GM18873 (cell line): ENCODE measurements around the gene ARHGEF7.
"Not testable (repeated sequence)": the region's sequence is repeated elsewhere in the genome, so short reads cannot be mapped to it uniquely, and the experiment has no call there.

ENCODE experiments used
- ATAC-seq: cut with Tn5 transposase; IDR thresholded peaks from one replicate; pipeline ENCODE4 v1.9.1; 2021; ENCODE audit warnings: mild to moderate bottlenecking, moderate library complexity, moderate number of reproducible peaks; ENCODE audit not compliant: unreplicated experiment, low FRiP score

The ARHGEF7 gene

GRCh38 chr13:111187960-111188541, 72.9 kb downstream of the ARHGEF7 start:
- no peak for ATAC-seq

DNA sequence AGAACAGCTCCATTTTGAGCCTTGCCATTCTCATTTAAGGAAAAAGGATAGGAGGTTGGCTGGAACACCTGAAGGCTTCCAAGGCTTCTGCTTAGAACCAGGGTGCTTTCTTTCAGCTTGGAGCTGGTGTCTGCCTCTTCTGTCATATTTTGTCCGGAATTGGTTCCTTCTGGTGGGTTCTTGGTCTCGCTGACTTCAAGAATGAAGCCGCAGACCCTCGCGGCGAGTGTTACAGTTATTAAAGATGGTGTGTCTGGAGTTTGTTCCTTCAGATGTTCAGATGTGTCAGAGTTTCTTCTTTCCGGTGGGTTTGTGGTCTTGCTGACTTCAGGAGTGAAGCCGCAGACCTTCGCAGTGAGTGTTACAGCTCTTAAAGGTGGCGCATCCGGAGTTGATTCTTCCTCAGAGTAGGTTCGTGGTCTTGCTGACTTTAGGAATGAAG, 74.0 kb downstream of the ARHGEF7 start:
- not testable (repeated sequence) for ATAC-seq

- ATAC-seq, result not testable (repeated sequence)
Observed at GRCh38 chr13:111189516-111189915, 74.4 kb downstream of the ARHGEF7 start.

DNA sequence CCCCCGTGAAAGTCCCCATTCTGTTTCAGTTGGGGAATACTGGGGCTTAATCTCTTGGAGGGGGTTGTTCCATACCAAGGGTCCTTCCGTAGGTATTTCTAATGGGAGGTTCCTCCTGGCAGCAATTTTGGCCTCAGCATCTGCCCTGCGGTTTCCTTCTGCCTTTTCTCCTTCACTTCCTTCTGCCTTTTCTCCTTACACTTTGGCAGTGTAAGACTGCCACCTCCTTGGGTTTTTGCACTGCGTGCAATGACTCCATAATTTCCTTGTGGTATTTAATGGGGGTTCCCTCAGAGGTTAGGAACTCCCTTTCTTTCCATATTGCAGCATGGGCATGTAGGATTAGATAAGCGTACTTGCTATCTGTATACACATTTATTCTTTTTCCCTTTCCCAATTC, 78.1 kb downstream of the ARHGEF7 start:
- not testable (repeated sequence) for ATAC-seq

DNA sequence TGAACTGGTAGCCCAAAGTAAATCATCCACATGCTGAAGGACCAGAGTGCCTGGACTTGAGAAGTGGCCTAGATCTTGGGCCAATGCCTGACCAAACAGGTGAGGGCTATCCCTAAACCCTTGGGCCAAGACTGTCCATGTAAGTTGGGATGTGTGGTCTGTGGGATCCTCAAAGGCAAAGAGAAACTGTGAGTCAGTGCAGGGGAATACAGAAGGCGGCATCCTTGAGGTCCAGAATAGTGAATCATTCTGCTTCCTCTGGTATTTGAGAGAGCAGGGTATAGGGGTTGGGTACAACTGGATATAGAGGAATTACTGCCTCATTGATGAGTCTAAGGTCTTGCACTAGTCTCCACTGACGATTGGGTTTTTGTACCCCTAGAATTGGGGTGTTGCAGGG, 79.5 kb downstream of the ARHGEF7 start:
- not testable (repeated sequence) for ATAC-seq

- not testable (repeated sequence) for ATAC-seq
Observed at GRCh38 chr13:111198732-111199378, 83.7 kb downstream of the ARHGEF7 start.

GRCh38 chr13:111201304-111201940, 86.3 kb downstream of the ARHGEF7 start:
- ATAC-seq, result no peak

- no peak for ATAC-seq
Observed at GRCh38 chr13:111202156-111202621, 87.1 kb downstream of the ARHGEF7 start.

DNA sequence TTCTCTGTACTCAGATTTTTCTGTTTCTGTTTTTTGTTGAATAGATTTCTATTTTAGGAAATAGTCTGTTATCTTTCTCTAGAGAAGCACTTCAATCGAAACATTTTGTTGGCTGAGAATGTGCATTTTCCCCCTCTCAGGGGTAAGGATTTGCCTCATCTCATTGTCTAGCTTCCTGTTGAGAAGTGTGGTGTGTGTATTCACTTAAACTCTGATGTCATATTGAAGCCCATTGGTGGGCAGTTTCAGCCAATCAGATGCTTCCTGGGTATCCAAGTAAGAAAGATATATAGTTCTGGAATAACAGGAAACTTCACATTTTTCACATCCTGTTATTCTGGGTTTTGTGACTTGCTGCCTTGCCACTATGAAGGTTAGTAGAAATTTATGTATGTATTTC, 87.6 kb downstream of the ARHGEF7 start:
- peak; percentile 63 for ATAC-seq

DNA sequence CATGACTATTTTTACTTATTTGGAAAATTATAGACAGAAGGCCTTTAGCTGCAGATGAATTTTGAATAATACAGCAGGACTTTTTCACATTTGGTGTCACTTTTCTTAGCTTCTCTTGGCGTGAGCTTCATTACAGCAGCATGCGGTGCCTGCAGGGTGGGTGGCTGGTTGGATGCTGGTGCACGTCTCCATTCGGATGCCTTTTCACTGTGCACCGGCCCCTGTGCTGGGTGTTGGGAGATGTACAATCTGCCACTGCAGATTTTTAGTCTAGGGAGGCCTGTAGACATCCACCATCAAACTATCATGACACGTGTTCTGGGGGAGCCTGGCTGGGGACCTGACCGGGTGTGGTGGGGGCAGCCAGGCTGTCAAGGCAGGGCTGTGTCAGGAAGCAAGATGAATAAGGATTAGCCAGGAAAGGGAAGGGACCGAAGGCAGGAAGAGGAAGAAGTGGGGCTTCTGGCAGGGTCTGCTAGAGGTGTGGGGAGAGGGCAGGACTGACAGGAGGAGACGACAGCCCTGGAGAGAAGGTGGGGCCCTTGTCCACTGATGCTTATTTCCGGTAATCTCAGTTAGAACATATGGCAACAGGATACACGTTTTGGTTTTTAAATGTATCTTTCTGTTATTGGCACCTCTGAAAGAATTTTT, 88.8 kb downstream of the ARHGEF7 start:
- no peak for ATAC-seq

- ATAC-seq, result no peak
Observed at GRCh38 chr13:111204438-111205177, 89.5 kb downstream of the ARHGEF7 start.

DNA sequence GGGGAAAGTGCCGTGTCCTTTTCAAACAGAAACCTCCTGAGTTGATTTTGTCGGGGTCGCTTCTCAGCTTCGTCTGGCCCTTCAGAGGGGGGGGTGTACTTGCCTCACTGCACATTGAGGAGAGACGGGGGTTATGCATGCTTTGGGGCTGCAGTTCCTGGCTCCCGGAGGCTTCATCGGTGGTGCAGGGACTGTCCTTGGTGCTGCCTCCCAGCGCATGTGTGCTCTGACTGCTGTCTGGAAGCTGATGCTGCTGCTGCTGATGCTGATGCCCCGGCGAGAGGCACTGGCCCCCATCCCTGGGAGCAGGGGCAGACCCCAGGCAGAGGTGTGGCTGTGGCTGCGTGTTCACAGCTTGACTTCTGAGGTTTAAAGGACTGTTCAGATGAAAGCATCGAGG, 91.0 kb downstream of the ARHGEF7 start:
- ATAC-seq, result no peak

GRCh38 chr13:111209613-111210012, 94.5 kb downstream of the ARHGEF7 start:
- ATAC-seq, result no peak

DNA sequence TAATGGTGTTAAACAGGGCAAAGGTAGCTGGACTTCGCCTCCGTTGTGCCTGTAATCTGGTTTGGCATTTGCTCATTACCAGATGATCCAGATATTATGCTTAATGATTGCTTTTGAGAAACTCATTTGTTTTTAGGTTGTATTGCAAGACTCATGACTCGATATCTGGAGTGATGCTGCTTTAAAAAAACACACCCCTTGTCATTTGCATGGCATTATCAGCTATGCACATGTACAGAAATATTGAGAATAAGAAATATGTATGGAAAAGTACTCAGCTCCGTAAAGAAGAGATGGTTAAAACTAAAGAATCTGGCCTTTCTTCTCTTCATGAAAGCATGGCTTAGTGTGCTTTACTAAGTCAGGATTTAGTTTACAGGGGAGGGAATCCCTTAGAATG, 95.0 kb downstream of the ARHGEF7 start:
- ATAC-seq, result no peak

- ATAC-seq, result no peak
Observed at GRCh38 chr13:111210544-111211469, 95.7 kb downstream of the ARHGEF7 start.

DNA sequence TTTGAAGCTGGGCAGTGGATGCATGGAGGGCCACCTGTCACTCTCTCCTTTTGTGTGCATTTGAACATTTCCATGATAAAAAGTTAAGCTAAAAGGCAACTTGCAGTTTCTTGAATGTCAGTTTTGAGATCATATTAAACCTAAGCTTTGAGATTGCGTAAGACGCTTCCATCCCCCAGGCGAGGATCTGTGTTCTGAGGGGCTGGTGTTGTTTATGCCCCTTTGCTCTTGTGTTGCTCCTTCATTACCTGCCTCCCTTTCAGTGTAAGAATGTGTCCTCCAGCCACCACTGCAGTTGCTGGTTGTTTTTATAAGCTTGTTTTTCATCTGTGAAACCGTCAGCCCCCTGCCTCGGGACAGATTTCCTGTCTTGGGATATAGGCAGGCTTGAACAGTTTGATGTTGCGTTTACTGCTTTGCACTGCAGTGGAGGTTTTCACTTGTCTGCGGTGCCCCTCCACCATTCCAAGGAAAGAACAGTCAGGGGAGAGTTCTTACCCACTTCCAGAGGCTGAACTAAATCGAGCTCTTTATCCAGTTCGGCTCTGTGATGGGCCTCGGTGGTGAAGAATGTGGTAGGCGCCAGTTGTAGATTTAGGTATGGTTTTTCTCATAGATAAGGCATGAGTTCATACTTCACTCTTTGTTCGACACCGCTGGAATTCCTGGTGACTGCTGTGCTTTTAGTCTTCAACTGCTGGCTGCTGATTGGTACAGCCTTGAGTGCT, 96.8 kb downstream of the ARHGEF7 start:
- ATAC-seq, result no peak

DNA sequence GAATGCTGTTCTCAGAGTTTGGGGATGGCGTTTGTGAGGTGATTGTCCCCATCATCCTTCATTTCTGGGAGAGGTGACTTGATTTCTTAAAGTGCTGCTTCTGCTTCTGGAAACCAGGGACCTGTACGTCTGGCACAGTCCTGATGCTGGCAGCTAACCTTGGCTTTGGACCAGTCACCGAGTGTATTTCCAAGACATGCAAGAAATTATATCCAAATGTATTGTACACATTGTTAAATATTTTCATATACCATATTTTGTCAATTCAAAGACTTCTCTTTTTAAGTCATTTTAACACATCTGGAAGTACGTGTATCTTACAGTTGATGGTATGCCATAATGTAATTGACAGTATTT, 97.4 kb downstream of the ARHGEF7 start:
- no peak for ATAC-seq

DNA sequence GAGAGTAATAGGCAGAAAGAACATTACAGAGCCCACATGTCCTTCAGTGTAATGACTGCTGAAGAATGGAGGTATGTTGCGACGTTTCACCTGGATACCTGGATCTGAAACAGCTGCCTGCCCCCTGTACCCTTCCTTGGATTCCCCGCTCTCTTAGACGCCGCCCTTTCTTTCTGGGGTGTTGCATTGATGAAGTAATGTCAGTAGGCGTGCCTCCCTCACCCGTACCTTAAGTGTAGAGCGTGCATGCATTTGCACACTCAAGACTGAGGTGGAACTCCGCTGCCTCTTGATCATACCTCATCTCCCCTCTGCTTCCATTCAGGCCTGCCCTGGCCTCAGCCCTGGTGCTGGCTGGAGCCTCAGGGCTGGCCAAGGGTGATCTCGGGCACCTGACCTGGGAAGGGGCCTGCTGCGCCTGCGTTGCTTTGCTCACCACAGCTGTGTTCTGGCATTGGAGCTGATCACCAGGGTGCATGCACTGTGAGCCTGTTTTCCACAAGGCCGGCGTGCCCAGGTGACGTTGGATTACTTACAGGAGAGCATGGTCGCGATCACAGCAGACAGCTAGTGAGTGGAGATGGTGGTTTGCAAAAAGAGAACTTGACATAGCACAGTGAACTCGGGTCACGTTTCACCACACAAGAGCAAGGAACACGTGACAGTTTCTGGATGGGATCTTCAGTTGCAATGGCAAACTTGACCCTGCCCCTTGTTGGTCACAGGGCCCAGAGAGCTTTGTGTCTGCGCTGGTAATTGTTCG, 99.0 kb downstream of the ARHGEF7 start:
- ATAC-seq, result no peak
